SK-MEL-5 (cell line): Measurements from ENCODE around the gene SLIT3. TPM values are rescaled to one million over a fixed set of nuclear protein-coding genes. Genes with fewer than 3 reads are reported as not detected.
A peak's percentile ranks its signal among the peaks of the same experiment; 100 is the strongest.

ENCODE experiments used
- DNase-seq: peaks from one replicate; pipeline ENCODE4 v3.0.0-alpha.2; 2016; ENCODE audit warnings: low read depth, low spot score
- in situ Hi-C: cut with HindIII; loops from 2 replicates; pipeline ENCODE4 v1.10.0; 2016; ENCODE audit warnings: low sequenced_read_pairs, high pct_unique_total_duplicates, low pct_unique_long_range_greater_than_20kb
- total RNA-seq: library from RNA; depleted of rRNA; stranded (reverse); fragments of >200 nt; shearing (Covaris generic); gene quantifications from 2 replicates; pipeline ENCODE4 v1.2.3, GENCODE V29; 2014

SLIT3 gene
- total RNA-seq, 1 experiment from 2014 or later = 0.63 TPM

GRCh38 chr5:169173372-169173771 lies 127.6 kb downstream of the SLIT3 start:
- no peak for DNase-seq
- in situ Hi-C loops = no loop called here

- in situ Hi-C loops = no loop called here
- DNase-seq = no peak
Observed at GRCh38 chr5:169171515-169171914, 129.4 kb downstream of the SLIT3 start.

GRCh38 chr5:169169783-169170182 lies 131.2 kb downstream of the SLIT3 start:
- in situ Hi-C loops = no loop called here
- DNase-seq = no peak

- in situ Hi-C loops = no loop called here
Observed at GRCh38 chr5:169168280-169168679, 132.7 kb downstream of the SLIT3 start.

GRCh38 chr5:169166078-169166477 lies 134.9 kb downstream of the SLIT3 start:
- no peak for DNase-seq
- in situ Hi-C loops = no loop called here

More at GRCh38 chr5:169168280-169168679, 132.7 kb downstream of the SLIT3 start:
- DNase-seq = no peak

DNA sequence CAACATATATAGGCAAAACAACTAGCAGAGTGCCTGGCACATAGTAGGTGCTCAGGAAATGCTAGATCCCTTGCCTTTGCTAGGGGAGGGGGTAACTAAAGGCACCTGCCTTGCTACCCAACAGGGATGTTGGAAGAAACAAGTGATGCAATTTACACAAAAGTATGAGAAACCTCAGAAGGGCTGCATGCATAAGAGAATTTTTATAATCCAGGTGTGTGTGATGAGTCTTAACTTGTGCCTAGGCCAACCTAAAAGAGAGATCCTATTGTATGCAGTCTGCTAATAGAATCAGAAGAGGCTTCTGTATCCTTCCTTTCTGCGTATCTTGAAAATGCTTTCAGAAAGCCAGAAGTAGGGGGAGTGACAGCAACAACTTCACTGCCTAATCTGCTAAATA lies 135.9 kb downstream of the SLIT3 start:
- in situ Hi-C loops = no loop called here

GRCh38 chr5:169164481-169164925 lies 136.4 kb downstream of the SLIT3 start:
- DNase-seq = peak; percentile 16

More for the DNA sequence above, 135.9 kb downstream of the SLIT3 start:
- no peak for DNase-seq

DNA sequence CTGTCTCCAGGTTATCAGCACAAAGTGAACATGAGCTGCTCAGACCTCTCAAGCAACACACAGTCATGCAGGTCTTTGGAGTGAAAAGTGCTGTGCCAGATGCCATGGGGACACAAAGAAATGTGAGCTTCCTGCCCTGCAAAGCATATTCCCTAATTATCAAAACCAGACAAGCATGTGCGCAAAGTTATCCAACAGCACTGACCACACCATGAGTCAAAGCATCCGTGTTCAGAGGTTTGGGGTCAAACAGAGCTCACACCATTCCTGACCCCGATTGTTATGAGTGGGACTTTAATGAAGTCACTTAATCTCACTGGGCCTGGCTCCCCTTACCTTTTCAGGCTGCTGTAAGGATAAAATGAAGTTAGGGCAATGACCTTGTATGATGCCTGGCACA lies 138.5 kb downstream of the SLIT3 start:
- in situ Hi-C loops = no loop called here
- DNase-seq = no peak

More at GRCh38 chr5:169164481-169164925, 136.4 kb downstream of the SLIT3 start:
- in situ Hi-C loops = no loop called here

- in situ Hi-C loops = no loop called here
- DNase-seq = peak; percentile 66
Observed at GRCh38 chr5:169161022-169161680, 139.8 kb downstream of the SLIT3 start.

DNA sequence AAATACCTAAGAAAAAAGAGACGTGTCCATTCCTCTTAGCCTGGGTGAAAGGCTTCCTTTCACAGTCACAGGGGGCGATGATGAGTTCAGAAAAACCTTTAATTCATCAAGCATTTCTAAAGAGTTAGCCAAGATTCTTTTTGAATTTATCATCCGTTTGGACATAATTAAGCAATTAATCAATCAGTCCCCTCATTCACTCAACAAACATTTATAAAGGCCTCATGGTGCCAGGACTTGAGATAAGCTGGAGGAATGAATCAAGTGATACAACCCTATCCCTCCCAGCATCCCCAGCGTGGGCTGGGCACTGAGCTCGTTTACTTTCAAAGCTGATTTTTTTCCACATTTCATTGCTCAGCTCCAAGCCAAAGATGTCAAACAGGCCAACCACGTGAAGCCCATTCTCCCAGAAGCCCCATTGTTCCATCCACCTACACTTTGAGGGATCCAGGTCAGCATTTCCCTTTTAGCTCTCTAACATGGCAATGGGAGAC lies 140.5 kb downstream of the SLIT3 start:
- peak; percentile 33 for DNase-seq
- in situ Hi-C loops = no loop called here

DNA sequence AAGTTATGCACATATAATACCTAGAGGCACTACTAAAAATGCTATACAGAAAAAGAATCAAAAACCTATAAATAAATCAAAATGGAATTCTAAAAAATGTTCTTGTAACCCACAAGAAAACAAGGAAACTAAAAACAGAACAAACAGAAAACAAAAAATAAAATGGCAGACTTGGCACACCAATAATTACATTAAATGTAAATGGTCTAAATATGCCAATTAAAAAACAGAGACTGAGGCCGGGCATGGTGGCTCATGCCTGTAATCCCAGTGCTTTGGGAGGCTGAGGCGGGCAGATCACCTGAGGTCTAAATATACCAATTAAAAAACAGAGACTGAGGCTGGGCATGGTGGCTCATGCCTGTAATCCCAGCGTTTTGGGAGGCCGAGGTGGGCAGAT lies 142.2 kb downstream of the SLIT3 start:
- in situ Hi-C loops = no loop called here
- DNase-seq = no peak

GRCh38 chr5:169157064-169157463 lies 143.9 kb downstream of the SLIT3 start:
- no peak for DNase-seq
- in situ Hi-C loops = no loop called here

- in situ Hi-C loops = no loop called here
- DNase-seq = no peak
Observed at GRCh38 chr5:169154679-169155078, 146.3 kb downstream of the SLIT3 start.

GRCh38 chr5:169153405-169153804 lies 147.5 kb downstream of the SLIT3 start:
- in situ Hi-C loops = no loop called here
- DNase-seq = no peak

- in situ Hi-C loops = no loop called here
Observed at GRCh38 chr5:169152946-169153345, 148.0 kb downstream of the SLIT3 start.

DNA sequence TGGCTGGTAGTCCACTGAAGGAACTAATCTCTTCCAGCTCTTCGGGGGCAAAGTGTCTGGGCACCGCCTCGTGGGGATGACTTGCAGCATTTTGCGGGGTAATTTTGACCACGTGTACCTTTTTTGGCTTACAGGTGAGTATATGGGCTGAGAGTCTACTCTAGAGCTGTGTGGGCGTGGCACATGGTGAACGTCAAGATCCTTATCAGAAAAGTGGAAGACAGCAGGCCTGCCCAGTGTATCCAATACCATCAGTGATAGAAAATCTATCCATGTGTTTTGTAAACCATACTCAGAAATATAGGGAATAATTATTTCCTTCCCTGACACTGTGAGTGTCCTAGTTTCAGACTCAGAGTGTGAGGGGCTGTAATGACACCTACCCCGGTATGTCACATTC lies 148.5 kb downstream of the SLIT3 start:
- in situ Hi-C loops = no loop called here
- DNase-seq = no peak

More at GRCh38 chr5:169152946-169153345, 148.0 kb downstream of the SLIT3 start:
- DNase-seq = no peak

DNA sequence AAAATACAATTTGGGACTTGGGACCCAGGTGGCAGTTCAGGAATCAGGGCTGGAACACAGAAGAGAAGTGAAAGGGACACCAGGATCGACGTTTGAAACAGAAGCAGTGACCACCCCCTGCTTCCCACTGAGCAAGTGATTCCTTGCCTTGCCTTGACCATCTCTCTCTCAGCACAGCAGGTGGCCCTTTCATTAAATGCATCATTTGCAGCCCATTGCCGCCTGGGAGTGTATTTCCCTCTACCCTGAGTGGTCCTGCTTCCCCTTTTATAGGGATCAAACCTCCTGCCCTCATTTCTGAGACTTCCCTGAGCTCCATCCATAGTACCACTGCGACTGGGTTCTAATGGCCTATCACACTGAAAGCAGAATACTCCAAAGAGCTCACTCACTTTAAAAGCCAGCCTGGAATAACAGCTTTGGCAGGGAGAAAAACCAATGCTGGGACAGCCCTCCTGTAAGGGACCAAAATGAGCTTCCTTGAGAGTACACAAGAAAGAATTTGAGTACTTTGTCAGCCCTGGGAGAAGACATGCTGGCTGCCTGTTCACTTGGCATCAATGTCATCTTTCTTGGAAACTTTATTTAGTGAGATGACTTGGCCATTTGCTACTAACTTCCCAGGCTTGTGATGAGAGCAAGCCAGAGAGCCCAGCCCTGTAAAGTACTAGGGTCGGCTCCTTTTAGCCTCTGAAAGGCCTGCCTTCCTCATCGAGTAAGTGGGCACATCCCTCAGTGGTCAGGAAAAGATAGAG lies 149.7 kb downstream of the SLIT3 start:
- DNase-seq = no peak
- in situ Hi-C loops = no loop called here

- in situ Hi-C loops = no loop called here
- DNase-seq = no peak
Observed at GRCh38 chr5:169150108-169150507, 150.8 kb downstream of the SLIT3 start.

- in situ Hi-C loops = no loop called here
- peak; percentile 52 for DNase-seq
Observed at GRCh38 chr5:169149317-169149716, 151.6 kb downstream of the SLIT3 start.
